H1 (cell line): ENCODE data around the gene PHF10. TPM values are rescaled to one million over a fixed set of nuclear protein-coding genes. Genes with fewer than 3 reads are reported as not detected.

Source experiments
- CTCF ChIA-PET: fragments of 300-600 bp; sonication (Branson Sonifier 250); formaldehyde crosslinking; loops from one replicate; lab custom pipeline; 2021; ENCODE audit not compliant: partially characterized antibody; lab: Charles Lee
- POLR2A ChIA-PET: fragments of 300-600 bp; sonication (Branson Sonifier 250); formaldehyde crosslinking; loops from one replicate; lab custom pipeline; 2021; ENCODE audit warnings: inconsistent platforms; ENCODE audit not compliant: partially characterized antibody; lab: Charles Lee
- DNase-seq, 2 experiments: peaks; one replicate each; pipeline versions ENCODE4 v3.0.0 to v3.0.0-alpha.2; 2010 to 2022; ENCODE audit warnings: low spot score in 2 of 2, low read depth in 1 of 2, mixed read lengths in 1 of 2
- FAIRE-seq: peaks from 2 replicates; lab custom pipeline; 2011; peaks lifted over from hg19 to GRCh38; lab: Jason Lieb, UNC
- H2AFZ ChIP-seq: 2 replicates; pipeline ENCODE4 v1.8.1; 2012; ENCODE audit warnings: low read length, inconsistent platforms
- H2AK5ac ChIP-seq: 2 replicates; pipeline ENCODE4 v1.6.1; 2013; ENCODE audit warnings: low read depth, low read length
- H2BK120ac ChIP-seq: replicated peaks from 2 replicates; pipeline ENCODE3; 2013; ENCODE audit warnings: low read depth, low read length, inconsistent platforms
- H2BK12ac ChIP-seq: 2 replicates; pipeline ENCODE4 v1.6.1; 2013; ENCODE audit warnings: low read depth, low read length
- H2BK15ac ChIP-seq: 2 replicates; pipeline ENCODE4 v1.6.1; 2013; ENCODE audit warnings: low read length
- H2BK20ac ChIP-seq: 2 replicates; pipeline ENCODE4 v1.6.1; 2013; ENCODE audit warnings: low read length
- H2BK5ac ChIP-seq: 2 replicates; pipeline ENCODE4 v1.6.1; 2013; ENCODE audit warnings: low read depth, low read length
- H3K14ac ChIP-seq: 2 replicates; pipeline ENCODE4 v1.6.1; 2013; ENCODE audit warnings: inconsistent platforms; ENCODE audit not compliant: insufficient read length
- H3K18ac ChIP-seq: 2 replicates; pipeline ENCODE4 v1.6.1; 2013; ENCODE audit warnings: low read length; ENCODE audit errors: extremely low read depth
- H3K23ac ChIP-seq: 2 replicates; pipeline ENCODE4 v1.6.1; 2013; ENCODE audit warnings: inconsistent platforms; ENCODE audit not compliant: insufficient read length
- H3K23me2 ChIP-seq: 2 replicates; pipeline ENCODE4 v1.6.1; 2013; ENCODE audit warnings: low read depth, low read length
- H3K27ac ChIP-seq: 2 replicates; pipeline ENCODE4 v1.6.1; 2011; ENCODE audit warnings: low read depth, low read length, inconsistent platforms
- H3K27me3 ChIP-seq, 4 experiments: replicated peaks in 1 of 4; 1 replicate in 1 of 4; 2 replicates in 3 of 4; pipeline versions ENCODE4 v1.6.1 to v1.8.1; 2011 to 2013; ENCODE audit warnings: low read length in 3 of 4, mild to moderate bottlenecking in 3 of 4, inconsistent platforms in 2 of 4, mixed read lengths in 2 of 4, moderate library complexity in 1 of 4; ENCODE audit not compliant: control insufficient read depth in 3 of 4, insufficient read depth in 3 of 4; ENCODE audit errors: extremely low read depth in 1 of 4
- H3K36me3 ChIP-seq, 4 experiments: 2 replicates each; pipeline versions ENCODE4 v1.6.1 to v1.8.1; 2011 to 2013; ENCODE audit warnings: mild to moderate bottlenecking in 4 of 4, low read length in 3 of 4, moderate library complexity in 2 of 4, control low read depth in 1 of 4, inconsistent platforms in 1 of 4; ENCODE audit not compliant: insufficient read depth in 4 of 4, control insufficient read depth in 2 of 4
- H3K4ac ChIP-seq: replicated peaks from 2 replicates; pipeline ENCODE3; 2013; ENCODE audit warnings: low read length, low read depth, mixed read lengths, inconsistent platforms; ENCODE audit not compliant: insufficient read length
- H3K4me1 ChIP-seq, 4 experiments: replicated peaks in 1 of 4; 1 replicate in 1 of 4; 2 replicates in 3 of 4; pipeline versions ENCODE4 v1.6.1 to v1.8.1; 2011 to 2013; ENCODE audit warnings: low read length in 3 of 4, inconsistent platforms in 2 of 4, mixed read lengths in 1 of 4; ENCODE audit not compliant: insufficient read depth in 4 of 4, control insufficient read depth in 3 of 4
- H3K4me2 ChIP-seq, 2 experiments: 2 replicates each; pipeline versions ENCODE4 v1.6.1 to v1.8.1; 2011 to 2013; ENCODE audit warnings: low read depth in 2 of 2, low read length in 2 of 2, control low read depth in 1 of 2, inconsistent platforms in 1 of 2, mild to moderate bottlenecking in 1 of 2; ENCODE audit not compliant: insufficient read depth in 1 of 2
- H3K4me3 ChIP-seq, 4 experiments: fragments of 200-600, 300-600 bp in 1 of 4; sonication (generic), shearing (Covaris generic), sonication (Bioruptor Twin) in 1 of 4; 2 replicates each; pipeline versions ENCODE4 v1.5.1 to v1.8.1; 2011 to 2016; ENCODE audit warnings: low read length in 4 of 4, low read depth in 3 of 4, control low read depth in 2 of 4, inconsistent platforms in 2 of 4, mild to moderate bottlenecking in 2 of 4, mixed read lengths in 1 of 4, moderate library complexity in 1 of 4; ENCODE audit not compliant: insufficient read depth in 2 of 4; ENCODE audit errors: extremely low read depth in 1 of 4
- H3K56ac ChIP-seq: replicated peaks from 2 replicates; pipeline ENCODE3; 2013; ENCODE audit warnings: low read depth, mild to moderate bottlenecking, mixed read lengths, low read length, inconsistent platforms; ENCODE audit not compliant: insufficient read length
- H3K79me1 ChIP-seq: 2 replicates; pipeline ENCODE4 v1.6.1; 2013; ENCODE audit warnings: low read depth, low read length, control low read depth
- H3K79me2 ChIP-seq, 2 experiments: 2 replicates each; pipeline versions ENCODE4 v1.6.1 to v1.8.1; 2012 to 2013; ENCODE audit warnings: low read length in 2 of 2, mild to moderate bottlenecking in 2 of 2, inconsistent platforms in 1 of 2; ENCODE audit not compliant: insufficient read depth in 2 of 2, control insufficient read depth in 1 of 2
- H3K9ac ChIP-seq, 4 experiments: replicated peaks in 1 of 4; 1 replicate in 1 of 4; 2 replicates in 3 of 4; pipeline versions ENCODE4 v1.6.1 to v1.8.1; 2011 to 2013; ENCODE audit warnings: low read depth in 3 of 4, low read length in 3 of 4, control low read depth in 2 of 4, mild to moderate bottlenecking in 2 of 4, moderate library complexity in 2 of 4, inconsistent platforms in 1 of 4; ENCODE audit errors: extremely low read depth in 1 of 4
- H3K9me3 ChIP-seq, 2 experiments: 2 replicates each; pipeline versions ENCODE4 v1.6.1 to v1.8.1; 2012 to 2013; ENCODE audit warnings: mild to moderate bottlenecking in 2 of 2, moderate library complexity in 2 of 2, control low read depth in 1 of 2, inconsistent platforms in 1 of 2, low read depth in 1 of 2, low read length in 1 of 2, mixed read lengths in 1 of 2; ENCODE audit not compliant: insufficient read depth in 2 of 2
- H4K20me1 ChIP-seq, 2 experiments: replicated peaks in 1 of 2; 2 replicates each; pipeline versions ENCODE3 to v1.8.1; 2011 to 2013; ENCODE audit warnings: inconsistent platforms in 2 of 2, low read length in 2 of 2, mild to moderate bottlenecking in 1 of 2; ENCODE audit not compliant: insufficient read depth in 2 of 2, control insufficient read depth in 1 of 2
- H4K5ac ChIP-seq: 2 replicates; pipeline ENCODE4 v1.6.1; 2013; ENCODE audit warnings: low read length, low read depth, mixed read lengths, inconsistent platforms; ENCODE audit not compliant: insufficient read length
- H4K8ac ChIP-seq: 2 replicates; pipeline ENCODE4 v1.8.0; 2013; ENCODE audit warnings: mild to moderate bottlenecking, moderate library complexity, low read length, inconsistent platforms; ENCODE audit not compliant: insufficient read depth; ENCODE audit errors: extremely low read depth
- H4K91ac ChIP-seq: replicated peaks from 2 replicates; pipeline ENCODE3; 2013; ENCODE audit warnings: low read length, mixed read lengths, inconsistent platforms; ENCODE audit not compliant: insufficient read length
- ASH2L ChIP-seq: fragments of 200-600, 300-600 bp; sonication (generic); IDR thresholded peaks from one replicate; pipeline ENCODE4 v1.7.1; 2017; ENCODE audit warnings: low read length
- FOSL1 ChIP-seq: IDR thresholded peaks from 2 replicates; pipeline ENCODE4 v1.6.1; 2011; ENCODE audit warnings: mild to moderate bottlenecking, low read depth, low read length, moderate library complexity; ENCODE audit not compliant: insufficient read depth
- GTF2F1 ChIP-seq: IDR thresholded peaks from 2 replicates; pipeline ENCODE4 v1.6.1; 2012; ENCODE audit warnings: low read depth, low read length, improper control_type of control experiment, borderline replicate concordance
- KDM4A ChIP-seq: IDR thresholded peaks from one replicate; pipeline ENCODE4 v1.7.1; 2012; ENCODE audit warnings: low read depth, mild to moderate bottlenecking, moderate library complexity, low read length, inconsistent platforms; ENCODE audit not compliant: severe bottlenecking
- PHF8 ChIP-seq: fragments of 200-600 bp; sonication (generic); conservative IDR thresholded peaks from 2 replicates; pipeline ENCODE4 v1.7.1; 2012; ENCODE audit warnings: low read depth, mild to moderate bottlenecking, inconsistent platforms, low read length, moderate library complexity
- POLR2AphosphoS5 ChIP-seq: IDR thresholded peaks from 2 replicates; pipeline ENCODE4 v1.6.1; 2011; ENCODE audit warnings: low read depth, low read length
- RBBP5 ChIP-seq: IDR thresholded peaks from 2 replicates; pipeline ENCODE4 v1.7.1; 2012; ENCODE audit warnings: low read depth, mild to moderate bottlenecking, inconsistent platforms, low read length, moderate library complexity, borderline replicate concordance
- SAP30 ChIP-seq: fragments of 300-600 bp; sonication (generic); IDR thresholded peaks from 2 replicates; pipeline ENCODE4 v1.7.1; 2012; ENCODE audit warnings: low read length, moderate library complexity, mild to moderate bottlenecking, inconsistent platforms; ENCODE audit not compliant: insufficient read depth, insufficient replicate concordance
- SIX5 ChIP-seq: IDR thresholded peaks from 2 replicates; pipeline ENCODE4 v1.6.1; 2011; ENCODE audit warnings: mild to moderate bottlenecking, low read depth, low read length
- TBP ChIP-seq: IDR thresholded peaks from 2 replicates; pipeline ENCODE4 v1.6.1; 2011; ENCODE audit warnings: low read depth, low read length, improper control_type of control experiment
- WGBS, 2 experiments: shearing (Covaris generic) in 1 of 2; methylation state at CpG; one replicate each; pipeline versions ENCODE4 v1.1.6 to v1.1.7; 2013 to 2015; ENCODE audit warnings: low lambda C conversion rate in 2 of 2, mixed read lengths in 2 of 2, inconsistent platforms in 1 of 2, low coverage in 1 of 2, missing lambda C conversion rate in 1 of 2; ENCODE audit not compliant: insufficient replicate concordance in 2 of 2, insufficient coverage in 1 of 2, insufficient read length in 1 of 2; ENCODE audit errors: extremely low coverage in 1 of 2, missing lambda C conversion rate in 1 of 2; 5-methylcytosine and 5-hydroxymethylcytosine counted together
- polyA plus RNA-seq, 7 experiments: library from polyadenylated mRNA; depleted of rRNA in 3 of 7; stranded (reverse) in 5 of 7; unstranded in 2 of 7; fragments of >200 nt in 5 of 7; fragments of 200-250 nt in 2 of 7; gene quantifications; 1 replicate in 5 of 7; 2 replicates in 1 of 7; 4 replicates in 1 of 7; pipeline versions ENCODE4 v1.2.1 to v1.2.3, GENCODE V29; 2011 to 2013; ENCODE audit warnings: missing spikeins in 2 of 7, mixed read lengths in 2 of 7
- total RNA-seq: library from RNA; stranded (reverse); fragmentation: NEBNext Ultra II Directional; extraction: Animal tissue kit (Norgen Biotek cat#: 25700); gene quantifications from 2 replicates; pipeline ENCODE4 v1.2.1, GENCODE V29; 2021

The PHF10 gene
- total and polyA plus RNA-seq, 2 of the 8 experiments (the other 6 are each of a cell fraction or from before 2014, with no cell fraction given) = 15.6 to 51.1 TPM

- H3K27me3 ChIP-seq = no peaks in the 10 kb centered on the region
- H2BK12ac ChIP-seq = no peak overlapping the region
- no peak for FAIRE-seq
- peak overlapping the region; percentile 91 to 96 for H3K4me2 ChIP-seq
- ChIA-PET POLR2A (interaction anchor here (0.7 to 6.3 kb wide), 15 partner anchors 9 to 134 kb away, joined by 3 to 58 read pairs (median 5); partner anchors contain the start of genes DYNLT2, ERMARD and PHF10), CTCF (no interaction called here)
- peak overlapping the region; percentile 55; the same call in 1 of the 2 replicates for H2AFZ ChIP-seq
- TF ChIP-seq FOSL1 (no peak), KDM4A (peak; percentile 96), TBP (no peak), PHF8 (0 out of 2 replicates have a peak, but pooled peaks have one; percentile 76), GTF2F1 (no peak), SIX5 (no peak), ASH2L (peak; percentile 17), SAP30 (no peak), POLR2AphosphoS5 (no peak), RBBP5 (no peak; the same call in 1 of the 2 replicates)
- H4K8ac ChIP-seq = peak overlapping the region; percentile 90
- no peak overlapping the region for H3K23ac ChIP-seq
- peaks cover 4 to 16% of the 10 kb centered on the region in 2 experiments for H4K20me1 ChIP-seq
- H3K14ac ChIP-seq = no peak overlapping the region
- 0 out of 2 replicates have a peak overlapping the region, but pooled peaks have one; percentile 84 for H2BK15ac ChIP-seq
- no peak overlapping the region for H2BK20ac ChIP-seq
- no peak overlapping the region for H4K91ac ChIP-seq
- DNase-seq = no peak
- WGBS, 2 experiments = 3% methylated on average over 32 of the region's 54 CpGs; no CpG with 5 or more reads in 1 of the 2 experiments
- H3K36me3 ChIP-seq = peaks cover 0 to 12% (median under 1%) of the 10 kb centered on the region in 4 experiments; a peak in 3 of 8 replicates
- H2AK5ac ChIP-seq = no peak overlapping the region
- H4K5ac ChIP-seq = peak overlapping the region; percentile 92
- H3K79me1 ChIP-seq = peaks cover 15% of the 10 kb centered on the region
- peak overlapping the region; percentile 79 to 96 (median 94) for H3K4me3 ChIP-seq
- H3K9me3 ChIP-seq = no peaks in the 10 kb centered on the region
- H3K4ac ChIP-seq = no peak overlapping the region
- H2BK120ac ChIP-seq = no peak overlapping the region
- H3K23me2 ChIP-seq = peaks cover 5% of the 10 kb centered on the region; the same call in 1 of the 2 replicates
- peak overlapping the region; percentile 78 for H3K56ac ChIP-seq
- H2BK5ac ChIP-seq = peak overlapping the region; percentile 95
- peak overlapping the region; percentile 75 for H3K18ac ChIP-seq
- H3K27ac ChIP-seq = peak overlapping the region; percentile 88
- H3K79me2 ChIP-seq = peaks cover 0 to 66% of the 10 kb centered on the region in 2 experiments; a peak in 3 of 4 replicates
- H3K4me1 ChIP-seq = peaks cover 0 to 16% (median 5%) of the 10 kb centered on the region in 4 experiments; a peak in 2 of 7 replicates
- H3K9ac ChIP-seq = peak overlapping the region; percentile 44 to 93 (median 76)
These were observed 22.9 kb downstream of the PHF10 start for GRCh38 chr6:169701311-169701953.
